ENCODE measurements around the gene BNC2. TPM values are rescaled to one million over a fixed set of nuclear protein-coding genes. Genes with fewer than 3 reads are reported as not detected.

BNC2 gene
- polyA plus RNA-seq, 1 donor = 8.9 TPM

- Histone ChIP-seq H3K27me3 (ENCODE audit: control insufficient read depth, insufficient read depth, low read length) (no peaks in the 10 kb centered on the region), H3K27ac (ENCODE audit: low read length) (no peak overlapping the region), H3K4me1 (ENCODE audit: control insufficient read depth, insufficient read depth, low read length) (no peaks in the 10 kb centered on the region), H3K36me3 (ENCODE audit: control insufficient read depth, insufficient read depth, low read length) (no peaks in the 10 kb centered on the region), H3K4me3 (ENCODE audit: low read length) (no peak overlapping the region), H3K9me3 (ENCODE audit: control insufficient read depth, low read depth, low read length) (no peaks in the 10 kb centered on the region)
- no peak for DNase-seq
- no CpG with 5 or more reads among the region's 3 CpGs for WGBS (ENCODE audit: insufficient coverage, low lambda C conversion rate)
Observed at GRCh38 chr9:16398691-16399090, 471.8 kb downstream of the BNC2 start.

- Histone ChIP-seq H3K27me3 (ENCODE audit: control insufficient read depth, insufficient read depth, low read length) (no peaks in the 10 kb centered on the region), H3K9me3 (ENCODE audit: control insufficient read depth, low read depth, low read length) (no peaks in the 10 kb centered on the region), H3K4me1 (ENCODE audit: control insufficient read depth, insufficient read depth, low read length) (no peaks in the 10 kb centered on the region), H3K27ac (ENCODE audit: low read length) (no peak overlapping the region), H3K4me3 (ENCODE audit: low read length) (no peak overlapping the region), H3K36me3 (ENCODE audit: control insufficient read depth, insufficient read depth, low read length) (no peaks in the 10 kb centered on the region)
- no CpG with 5 or more reads among the region's 4 CpGs for WGBS (ENCODE audit: insufficient coverage, low lambda C conversion rate)
- no peak for DNase-seq
Observed at GRCh38 chr9:16396389-16396788, 474.1 kb downstream of the BNC2 start.

- Histone ChIP-seq H3K27me3 (ENCODE audit: control insufficient read depth, insufficient read depth, low read length) (no peaks in the 10 kb centered on the region), H3K27ac (ENCODE audit: low read length) (no peak overlapping the region)
- no CpG with 5 or more reads among the region's 2 CpGs for WGBS (ENCODE audit: insufficient coverage, low lambda C conversion rate)
Observed at GRCh38 chr9:16391369-16391768, 479.1 kb downstream of the BNC2 start.

GRCh38 chr9:16387382-16387781 is 483.1 kb downstream of the BNC2 start:
- Histone ChIP-seq H3K36me3 (ENCODE audit: control insufficient read depth, insufficient read depth, low read length) (no peaks in the 10 kb centered on the region), H3K4me3 (ENCODE audit: low read length) (no peak overlapping the region), H3K27me3 (ENCODE audit: control insufficient read depth, insufficient read depth, low read length) (no peaks in the 10 kb centered on the region), H3K9me3 (ENCODE audit: control insufficient read depth, low read depth, low read length) (no peaks in the 10 kb centered on the region), H3K27ac (ENCODE audit: low read length) (no peak overlapping the region), H3K4me1 (ENCODE audit: control insufficient read depth, insufficient read depth, low read length) (no peaks in the 10 kb centered on the region)
- WGBS (ENCODE audit: insufficient coverage, low lambda C conversion rate) = no CpG with 5 or more reads among the region's 2 CpGs
- DNase-seq = no peak

More at GRCh38 chr9:16391369-16391768, 479.1 kb downstream of the BNC2 start:
- no peaks in the 10 kb centered on the region for H3K4me1 ChIP-seq (ENCODE audit: control insufficient read depth, insufficient read depth, low read length)
- H3K4me3 ChIP-seq (ENCODE audit: low read length) = no peak overlapping the region
- no peaks in the 10 kb centered on the region for H3K36me3 ChIP-seq (ENCODE audit: control insufficient read depth, insufficient read depth, low read length)
- H3K9me3 ChIP-seq (ENCODE audit: control insufficient read depth, low read depth, low read length) = no peaks in the 10 kb centered on the region
- no peak for DNase-seq

- no peaks in the 10 kb centered on the region for H3K27me3 ChIP-seq (ENCODE audit: control insufficient read depth, insufficient read depth, low read length)
- no CpG with 5 or more reads among the region's 2 CpGs for WGBS (ENCODE audit: insufficient coverage, low lambda C conversion rate)
- H3K36me3 ChIP-seq (ENCODE audit: control insufficient read depth, insufficient read depth, low read length) = no peaks in the 10 kb centered on the region
- H3K27ac ChIP-seq (ENCODE audit: low read length) = no peak overlapping the region
- H3K4me1 ChIP-seq (ENCODE audit: control insufficient read depth, insufficient read depth, low read length) = no peaks in the 10 kb centered on the region
- DNase-seq = no peak
- H3K4me3 ChIP-seq (ENCODE audit: low read length) = no peak overlapping the region
- no peaks in the 10 kb centered on the region for H3K9me3 ChIP-seq (ENCODE audit: control insufficient read depth, low read depth, low read length)
Observed at GRCh38 chr9:16386827-16387077, 483.7 kb downstream of the BNC2 start.

- Histone ChIP-seq H3K27ac (ENCODE audit: low read length) (no peak overlapping the region), H3K27me3 (ENCODE audit: control insufficient read depth, insufficient read depth, low read length) (no peaks in the 10 kb centered on the region), H3K36me3 (ENCODE audit: control insufficient read depth, insufficient read depth, low read length) (no peaks in the 10 kb centered on the region), H3K4me3 (ENCODE audit: low read length) (no peak overlapping the region), H3K4me1 (ENCODE audit: control insufficient read depth, insufficient read depth, low read length) (no peaks in the 10 kb centered on the region), H3K9me3 (ENCODE audit: control insufficient read depth, low read depth, low read length) (no peaks in the 10 kb centered on the region)
- no peak for DNase-seq
- no CpG with 5 or more reads among the region's 6 CpGs for WGBS (ENCODE audit: insufficient coverage, low lambda C conversion rate)
Observed at GRCh38 chr9:16386007-16386826, 484.3 kb downstream of the BNC2 start.

GRCh38 chr9:16385590-16385989 is 484.9 kb downstream of the BNC2 start:
- no peak for DNase-seq

GRCh38 chr9:16384993-16385392 is 485.5 kb downstream of the BNC2 start:
- no peaks in the 10 kb centered on the region for H3K9me3 ChIP-seq (ENCODE audit: control insufficient read depth, low read depth, low read length)
- H3K36me3 ChIP-seq (ENCODE audit: control insufficient read depth, insufficient read depth, low read length) = no peaks in the 10 kb centered on the region
- H3K27me3 ChIP-seq (ENCODE audit: control insufficient read depth, insufficient read depth, low read length) = no peaks in the 10 kb centered on the region
- H3K27ac ChIP-seq (ENCODE audit: low read length) = no peak overlapping the region
- no peak overlapping the region for H3K4me3 ChIP-seq (ENCODE audit: low read length)
- no peak for DNase-seq
- 100% methylated on average over 1 of the region's 6 CpGs for WGBS (ENCODE audit: insufficient coverage, low lambda C conversion rate)
- no peaks in the 10 kb centered on the region for H3K4me1 ChIP-seq (ENCODE audit: control insufficient read depth, insufficient read depth, low read length)

More at GRCh38 chr9:16385590-16385989, 484.9 kb downstream of the BNC2 start:
- Histone ChIP-seq H3K36me3 (ENCODE audit: control insufficient read depth, insufficient read depth, low read length) (no peaks in the 10 kb centered on the region), H3K4me1 (ENCODE audit: control insufficient read depth, insufficient read depth, low read length) (no peaks in the 10 kb centered on the region), H3K27me3 (ENCODE audit: control insufficient read depth, insufficient read depth, low read length) (no peaks in the 10 kb centered on the region), H3K9me3 (ENCODE audit: control insufficient read depth, low read depth, low read length) (no peaks in the 10 kb centered on the region), H3K27ac (ENCODE audit: low read length) (no peak overlapping the region), H3K4me3 (ENCODE audit: low read length) (no peak overlapping the region)

- H3K27ac ChIP-seq (ENCODE audit: low read length) = no peak overlapping the region
- H3K9me3 ChIP-seq (ENCODE audit: control insufficient read depth, low read depth, low read length) = no peaks in the 10 kb centered on the region
- no peak overlapping the region for H3K4me3 ChIP-seq (ENCODE audit: low read length)
- H3K4me1 ChIP-seq (ENCODE audit: control insufficient read depth, insufficient read depth, low read length) = no peaks in the 10 kb centered on the region
- no peaks in the 10 kb centered on the region for H3K27me3 ChIP-seq (ENCODE audit: control insufficient read depth, insufficient read depth, low read length)
- no peaks in the 10 kb centered on the region for H3K36me3 ChIP-seq (ENCODE audit: control insufficient read depth, insufficient read depth, low read length)
- WGBS (ENCODE audit: insufficient coverage, low lambda C conversion rate) = 93% methylated on average over 3 of the region's 4 CpGs
- no peak for DNase-seq
Observed at GRCh38 chr9:16377311-16377710, 493.2 kb downstream of the BNC2 start.

GRCh38 chr9:16371306-16371705 is 499.2 kb downstream of the BNC2 start:
- Histone ChIP-seq H3K27ac (ENCODE audit: low read length) (no peak overlapping the region), H3K27me3 (ENCODE audit: control insufficient read depth, insufficient read depth, low read length) (no peaks in the 10 kb centered on the region), H3K9me3 (ENCODE audit: control insufficient read depth, low read depth, low read length) (no peaks in the 10 kb centered on the region), H3K4me3 (ENCODE audit: low read length) (no peak overlapping the region), H3K4me1 (ENCODE audit: control insufficient read depth, insufficient read depth, low read length) (no peaks in the 10 kb centered on the region), H3K36me3 (ENCODE audit: control insufficient read depth, insufficient read depth, low read length) (no peaks in the 10 kb centered on the region)
- DNase-seq = no peak
- no CpG with 5 or more reads among the region's 4 CpGs for WGBS (ENCODE audit: insufficient coverage, low lambda C conversion rate)

- no peaks in the 10 kb centered on the region for H3K36me3 ChIP-seq (ENCODE audit: control insufficient read depth, insufficient read depth, low read length)
- no peak overlapping the region for H3K4me3 ChIP-seq (ENCODE audit: low read length)
- no peaks in the 10 kb centered on the region for H3K27me3 ChIP-seq (ENCODE audit: control insufficient read depth, insufficient read depth, low read length)
- WGBS (ENCODE audit: insufficient coverage, low lambda C conversion rate) = no CpG with 5 or more reads among the region's 13 CpGs
- no peaks in the 10 kb centered on the region for H3K4me1 ChIP-seq (ENCODE audit: control insufficient read depth, insufficient read depth, low read length)
- no peaks in the 10 kb centered on the region for H3K9me3 ChIP-seq (ENCODE audit: control insufficient read depth, low read depth, low read length)
- no peak for DNase-seq
- no peak overlapping the region for H3K27ac ChIP-seq (ENCODE audit: low read length)
Observed at GRCh38 chr9:16370647-16371046, 499.8 kb downstream of the BNC2 start.
